SIG-M5 treated with dmso at 0.1 percent for 504 hours (cell line): ENCODE data around the gene XRN2.

Source experiments
- DNase-seq: peaks from one replicate; lab custom pipeline; 2025; ENCODE audit not compliant: unreplicated experiment; lab: John Stamatoyannopoulos, UW

XRN2 gene

GRCh38 chr20:21291026-21291425, 12.1 kb upstream of the XRN2 start:
- no peak for DNase-seq

GRCh38 chr20:21294755-21295154, 8.4 kb upstream of the XRN2 start:
- no peak for DNase-seq

GRCh38 chr20:21301940-21302663, 1.0 kb upstream of the XRN2 start:
- no peak for DNase-seq

GRCh38 chr20:21302664-21303060, 469 bp upstream of the XRN2 start:
- DNase-seq = no peak

- DNase-seq = no peak
Measured at GRCh38 chr20:21303872-21304586, 898 bp downstream of the XRN2 start.

- DNase-seq = no peak
Measured at GRCh38 chr20:21308340-21308739, 5.2 kb downstream of the XRN2 start.

- no peak for DNase-seq
Measured at GRCh38 chr20:21309678-21310467, 6.7 kb downstream of the XRN2 start.

- DNase-seq = no peak
Measured at GRCh38 chr20:21312813-21313474, 9.8 kb downstream of the XRN2 start.

GRCh38 chr20:21315138-21315537, 12.0 kb downstream of the XRN2 start:
- DNase-seq = peak; percentile 43

- no peak for DNase-seq
Measured at GRCh38 chr20:21322083-21322710, 19.1 kb downstream of the XRN2 start.

- no peak for DNase-seq
Measured at GRCh38 chr20:21322921-21323331, 19.8 kb downstream of the XRN2 start.

- DNase-seq = no peak
Measured at GRCh38 chr20:21323640-21324039, 20.5 kb downstream of the XRN2 start.

- DNase-seq = no peak
Measured at GRCh38 chr20:21324126-21324525, 21.0 kb downstream of the XRN2 start.

- peak; percentile 46 for DNase-seq
Measured at GRCh38 chr20:21325296-21325695, 22.2 kb downstream of the XRN2 start.

GRCh38 chr20:21326700-21327099, 23.6 kb downstream of the XRN2 start:
- DNase-seq = no peak

GRCh38 chr20:21336455-21337151, 33.5 kb downstream of the XRN2 start:
- DNase-seq = no peak

- no peak for DNase-seq
Measured at GRCh38 chr20:21338291-21338690, 35.2 kb downstream of the XRN2 start.

GRCh38 chr20:21339499-21339898, 36.4 kb downstream of the XRN2 start:
- DNase-seq = peak; percentile 15

GRCh38 chr20:21340991-21341697, 38.0 kb downstream of the XRN2 start:
- no peak for DNase-seq
